Parathyroid adenoma (tissue), 2 donors: ENCODE data around the gene MCRIP2.

Experiments
- H2AFZ ChIP-seq: fragments of 300-600 bp; sonication (generic); one replicate; pipeline ENCODE4 v1.7.0; 2017; ENCODE audit warnings: antibody characterized with exemption, mild to moderate bottlenecking
- H3K27ac ChIP-seq: fragments of 300-600 bp; sonication (generic); one replicate; pipeline ENCODE4 v1.7.0; 2017
- H3K27me3 ChIP-seq: fragments of 300-600 bp; sonication (generic); one replicate; pipeline ENCODE4 v1.7.0; 2017; ENCODE audit warnings: low read length; ENCODE audit not compliant: control insufficient read depth, insufficient read depth
- H3K36me3 ChIP-seq: fragments of 300-600 bp; sonication (generic); one replicate; pipeline ENCODE4 v1.7.0; 2017; ENCODE audit warnings: low read length; ENCODE audit not compliant: control insufficient read depth, insufficient read depth
- H3K4me1 ChIP-seq: fragments of 300-600 bp; sonication (generic); one replicate; pipeline ENCODE4 v1.7.0; 2017; ENCODE audit warnings: control low read depth
- H3K4me2 ChIP-seq: fragments of 300-600 bp; sonication (generic); one replicate; pipeline ENCODE4 v1.7.0; 2017; ENCODE audit warnings: low read length
- H3K4me3 ChIP-seq: fragments of 300-600 bp; sonication (generic); one replicate; pipeline ENCODE4 v1.7.0; 2017; ENCODE audit warnings: low read depth, low read length
- H3K79me2 ChIP-seq: fragments of 300-600 bp; sonication (generic); one replicate; pipeline ENCODE4 v1.7.0; 2017; ENCODE audit warnings: control low read depth
- H3K9ac ChIP-seq: fragments of 300-600 bp; sonication (generic); one replicate; pipeline ENCODE4 v1.7.0; 2017; ENCODE audit warnings: mild to moderate bottlenecking
- H3K9me3 ChIP-seq: fragments of 300-600 bp; sonication (generic); one replicate; pipeline ENCODE4 v1.7.0; 2017; ENCODE audit warnings: low read length; ENCODE audit not compliant: control insufficient read depth
- CTCF ChIP-seq: fragments of 300-600 bp; sonication (generic); IDR thresholded peaks from one replicate; pipeline ENCODE4 v1.7.0; 2017; ENCODE audit warnings: antibody characterized with exemption, mild to moderate bottlenecking
- donor health status: primary hyperparathyroidism.

Gene MCRIP2

GRCh38 chr16:644556-644955 is 2.9 kb downstream of the MCRIP2 start:
- no peak overlapping the region for H3K4me3 ChIP-seq
- H3K9ac ChIP-seq, result no peak overlapping the region
- H3K9me3 ChIP-seq, result no peaks in the 10 kb centered on the region
- no peaks in the 10 kb centered on the region for H3K27me3 ChIP-seq
- H3K27ac ChIP-seq, result no peak overlapping the region
- no peaks in the 10 kb centered on the region for H3K36me3 ChIP-seq
- H3K4me1 ChIP-seq, result peaks cover 42% of the 10 kb centered on the region
- H2AFZ ChIP-seq, result no peak overlapping the region
- no peak overlapping the region for H3K4me2 ChIP-seq
- TF ChIP-seq CTCF, result no peak
- H3K79me2 ChIP-seq, result peaks cover 34% of the 10 kb centered on the region

GRCh38 chr16:645852-646678 is 4.4 kb downstream of the MCRIP2 start:
- H3K36me3 ChIP-seq, result no peaks in the 10 kb centered on the region
- H3K9ac ChIP-seq, result no peak overlapping the region
- H3K27ac ChIP-seq, result peak overlapping the region; percentile 17
- no peaks in the 10 kb centered on the region for H3K9me3 ChIP-seq
- TF ChIP-seq CTCF, result no peak
- no peak overlapping the region for H2AFZ ChIP-seq
- H3K4me1 ChIP-seq, result peaks cover 46% of the 10 kb centered on the region
- no peak overlapping the region for H3K4me2 ChIP-seq
- peaks cover 34% of the 10 kb centered on the region for H3K79me2 ChIP-seq
- no peaks in the 10 kb centered on the region for H3K27me3 ChIP-seq
- no peak overlapping the region for H3K4me3 ChIP-seq

- peaks cover 34% of the 10 kb centered on the region for H3K79me2 ChIP-seq
- H3K27me3 ChIP-seq, result no peaks in the 10 kb centered on the region
- no peak for TF ChIP-seq CTCF
- H3K9me3 ChIP-seq, result no peaks in the 10 kb centered on the region
- H3K27ac ChIP-seq, result peak overlapping the region; percentile 17
- peaks cover 46% of the 10 kb centered on the region for H3K4me1 ChIP-seq
- no peak overlapping the region for H2AFZ ChIP-seq
- no peak overlapping the region for H3K4me2 ChIP-seq
- H3K9ac ChIP-seq, result no peak overlapping the region
- no peaks in the 10 kb centered on the region for H3K36me3 ChIP-seq
- no peak overlapping the region for H3K4me3 ChIP-seq
Observed at GRCh38 chr16:646679-647172, 5.1 kb downstream of the MCRIP2 start.

GRCh38 chr16:647173-647902 is 5.7 kb downstream of the MCRIP2 start:
- H3K4me1 ChIP-seq, result peaks cover 46% of the 10 kb centered on the region
- H3K36me3 ChIP-seq, result no peaks in the 10 kb centered on the region
- no peak overlapping the region for H3K9ac ChIP-seq
- no peak overlapping the region for H3K4me3 ChIP-seq
- TF ChIP-seq CTCF, result no peak
- no peak overlapping the region for H3K27ac ChIP-seq
- no peak overlapping the region for H2AFZ ChIP-seq
- peaks cover 34% of the 10 kb centered on the region for H3K79me2 ChIP-seq
- no peaks in the 10 kb centered on the region for H3K9me3 ChIP-seq
- no peak overlapping the region for H3K4me2 ChIP-seq
- no peaks in the 10 kb centered on the region for H3K27me3 ChIP-seq
